HG03066 (cell line): ENCODE measurements around the gene TAS1R1.
"Not testable (repeated sequence)": the region's sequence is repeated elsewhere in the genome, so short reads cannot be mapped to it uniquely, and the experiment has no call there.

Experiments used
- ATAC-seq: cut with Tn5 transposase; IDR thresholded peaks from one replicate; pipeline ENCODE4 v1.9.1; 2021; ENCODE audit warnings: low read depth; ENCODE audit not compliant: unreplicated experiment

Gene TAS1R1

DNA sequence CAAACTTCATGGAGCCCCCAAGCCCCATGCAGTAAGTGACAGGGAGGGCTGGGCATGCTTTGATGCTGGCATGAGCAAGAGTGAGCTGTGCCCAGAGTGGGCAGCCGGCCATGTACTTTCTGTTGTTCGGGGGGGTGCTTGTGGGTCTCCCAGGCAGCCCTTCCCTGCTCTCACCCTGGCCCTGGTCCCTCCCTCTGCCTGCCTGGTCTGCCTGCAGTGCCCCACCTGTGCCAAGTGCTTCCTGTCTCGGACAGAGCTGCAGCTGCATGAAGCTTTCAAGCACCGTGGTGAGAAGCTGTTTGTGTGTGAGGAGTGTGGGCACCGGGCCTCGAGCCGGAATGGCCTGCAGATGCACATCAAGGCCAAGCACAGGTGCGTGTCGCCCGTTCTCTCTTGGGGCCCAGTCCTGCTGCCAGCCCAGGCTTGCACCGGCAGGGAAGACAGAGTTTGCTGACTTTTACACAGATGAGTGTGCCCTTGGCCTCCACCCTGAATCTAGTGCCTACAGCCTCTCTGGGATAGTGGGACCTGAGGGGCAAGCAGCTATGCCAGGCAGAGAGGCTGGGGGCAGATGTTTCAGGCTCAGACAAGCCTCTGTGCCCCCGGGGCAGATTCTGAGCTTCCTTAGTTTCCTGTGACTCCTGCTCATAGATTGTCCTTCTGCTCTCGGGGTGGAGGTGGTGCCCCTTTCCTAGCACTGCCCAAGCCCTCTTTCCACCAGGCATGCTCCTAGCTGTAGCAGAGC, 32.3 kb downstream of the TAS1R1 start:
- ATAC-seq = no peak

DNA sequence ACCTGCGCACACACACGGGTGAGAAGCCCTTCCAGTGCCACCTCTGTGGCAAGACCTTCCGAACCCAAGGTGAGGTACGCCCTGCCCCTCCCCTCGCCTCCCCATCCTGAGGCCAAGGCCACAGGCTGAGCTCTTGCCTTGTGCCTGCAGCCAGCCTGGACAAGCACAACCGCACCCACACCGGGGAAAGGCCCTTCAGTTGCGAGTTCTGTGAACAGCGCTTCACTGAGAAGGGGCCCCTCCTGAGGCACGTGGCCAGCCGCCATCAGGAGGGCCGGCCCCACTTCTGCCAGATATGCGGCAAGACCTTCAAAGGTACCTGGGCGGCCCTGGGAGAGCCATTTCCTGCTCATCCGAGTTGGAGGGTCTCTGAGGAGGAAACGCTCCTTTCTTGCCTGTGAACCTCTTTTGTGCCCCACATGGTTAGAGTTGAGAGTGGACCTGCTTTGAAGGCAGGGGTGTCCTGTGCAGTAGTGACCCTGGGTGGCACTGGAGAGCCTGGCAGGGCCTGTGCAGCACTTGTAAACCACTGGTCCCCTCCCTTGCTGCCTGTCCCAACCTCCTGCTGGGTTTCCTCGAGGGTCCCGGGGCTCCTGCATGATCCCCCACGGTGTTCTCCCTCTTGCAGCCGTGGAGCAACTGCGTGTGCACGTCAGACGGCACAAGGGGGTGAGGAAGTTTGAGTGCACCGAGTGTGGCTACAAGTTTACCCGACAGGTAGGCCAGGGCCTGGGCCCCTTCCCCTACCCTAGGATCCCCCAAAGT, 33.2 kb downstream of the TAS1R1 start:
- ATAC-seq = no peak

GRCh38 chr1:6588893-6589520, 33.9 kb downstream of the TAS1R1 start:
- no peak for ATAC-seq

DNA sequence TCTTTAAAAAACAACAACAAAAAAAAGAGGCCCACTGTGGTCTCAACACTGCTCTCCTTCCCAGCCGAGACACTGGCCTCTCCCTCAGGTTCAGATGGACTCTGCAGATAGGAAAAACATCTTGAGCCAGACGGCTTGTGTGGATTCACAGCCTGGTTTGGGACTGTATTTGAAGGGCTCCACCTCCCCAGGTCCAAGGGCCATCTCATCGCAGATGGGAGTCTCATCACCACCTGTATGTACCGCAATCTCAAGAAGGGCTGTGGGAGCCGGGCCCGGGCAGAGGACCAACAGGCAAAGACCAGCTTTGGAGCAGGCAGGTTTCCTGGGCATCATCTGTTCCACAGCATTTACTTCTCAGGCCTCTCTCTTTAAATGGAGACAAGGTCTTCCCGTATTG, 34.9 kb downstream of the TAS1R1 start:
- no peak for ATAC-seq

DNA sequence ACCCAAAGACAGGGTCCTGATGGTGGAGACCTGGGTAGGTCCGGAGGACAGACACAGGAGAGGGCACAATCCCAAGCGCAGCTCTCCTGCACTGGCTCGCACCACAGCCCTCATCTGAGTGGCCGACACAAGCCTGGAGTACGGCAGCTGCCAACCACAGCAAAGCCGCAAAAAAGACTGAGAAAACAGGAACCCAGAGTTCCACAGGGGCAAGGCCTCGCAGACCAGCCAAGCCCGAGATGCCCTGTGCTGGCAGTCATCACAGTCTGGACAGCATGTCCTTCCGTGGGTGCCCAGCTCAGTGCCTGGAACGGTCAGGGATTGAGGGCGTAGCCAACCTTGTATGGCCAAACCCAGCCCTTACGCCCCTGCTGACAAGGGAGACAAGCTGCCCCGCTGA, 36.1 kb downstream of the TAS1R1 start:
- no peak for ATAC-seq

- no peak for ATAC-seq
Observed at GRCh38 chr1:6591644-6592043, 36.5 kb downstream of the TAS1R1 start.

GRCh38 chr1:6592441-6592840, 37.3 kb downstream of the TAS1R1 start:
- no peak for ATAC-seq

- ATAC-seq = no peak
Observed at GRCh38 chr1:6592865-6593593, 37.9 kb downstream of the TAS1R1 start.

DNA sequence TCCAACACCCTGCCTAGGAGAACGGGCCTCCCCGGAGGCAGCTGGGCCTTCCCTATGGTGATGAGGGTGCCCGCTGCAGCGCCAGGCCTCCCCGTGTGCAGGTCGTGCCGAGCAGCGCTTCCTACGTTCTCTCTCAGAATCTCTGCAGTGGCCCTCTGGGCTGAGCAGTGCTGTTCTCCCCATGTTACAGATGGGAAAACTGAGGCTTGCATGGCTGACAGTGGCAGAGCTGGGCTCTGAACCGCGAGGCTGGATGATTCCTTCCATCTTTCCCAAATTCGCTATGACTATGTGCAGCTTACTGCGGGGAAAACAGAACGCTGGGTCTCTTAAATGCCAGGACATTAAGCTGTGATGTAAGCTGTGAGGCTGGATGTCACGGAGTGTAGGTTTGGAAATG, 38.7 kb downstream of the TAS1R1 start:
- ATAC-seq = no peak

DNA sequence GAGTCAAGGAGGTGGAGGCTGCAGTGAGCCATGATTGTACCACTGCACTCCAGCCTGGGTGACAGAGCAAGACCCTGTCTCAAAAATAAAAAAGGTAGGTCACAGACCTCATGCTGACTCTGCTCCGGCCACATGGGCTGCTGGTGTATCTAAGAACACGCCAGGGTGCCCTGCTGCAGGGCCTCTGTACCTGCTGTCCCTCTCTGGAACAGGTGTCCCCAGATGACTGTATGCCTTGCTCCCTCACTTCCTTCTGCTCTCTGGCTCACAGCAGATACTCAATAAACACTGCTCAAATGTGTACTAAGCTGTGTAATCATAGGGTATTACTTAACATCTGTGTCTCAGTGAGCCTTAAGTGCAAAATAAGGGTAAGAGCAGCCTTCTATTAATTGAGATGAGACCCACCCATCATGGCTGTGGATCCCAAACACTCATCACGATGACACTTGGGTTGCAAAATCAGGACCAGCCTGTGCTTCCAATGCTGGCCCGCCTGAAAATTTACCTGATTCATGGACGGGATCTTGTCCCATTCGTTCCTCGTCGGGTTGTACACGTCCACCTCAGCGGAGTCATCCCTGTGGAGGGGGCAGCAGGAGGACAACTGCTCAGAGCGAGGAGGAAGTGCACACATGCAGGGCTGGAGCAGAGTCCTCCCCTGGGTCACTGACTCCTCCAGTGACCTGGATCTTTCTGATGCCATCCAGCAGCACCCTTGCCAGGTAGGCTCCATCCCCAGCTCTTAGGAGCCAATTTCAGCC, 40.1 kb downstream of the TAS1R1 start:
- no peak for ATAC-seq

GRCh38 chr1:6596351-6596750, 41.2 kb downstream of the TAS1R1 start:
- no peak for ATAC-seq

DNA sequence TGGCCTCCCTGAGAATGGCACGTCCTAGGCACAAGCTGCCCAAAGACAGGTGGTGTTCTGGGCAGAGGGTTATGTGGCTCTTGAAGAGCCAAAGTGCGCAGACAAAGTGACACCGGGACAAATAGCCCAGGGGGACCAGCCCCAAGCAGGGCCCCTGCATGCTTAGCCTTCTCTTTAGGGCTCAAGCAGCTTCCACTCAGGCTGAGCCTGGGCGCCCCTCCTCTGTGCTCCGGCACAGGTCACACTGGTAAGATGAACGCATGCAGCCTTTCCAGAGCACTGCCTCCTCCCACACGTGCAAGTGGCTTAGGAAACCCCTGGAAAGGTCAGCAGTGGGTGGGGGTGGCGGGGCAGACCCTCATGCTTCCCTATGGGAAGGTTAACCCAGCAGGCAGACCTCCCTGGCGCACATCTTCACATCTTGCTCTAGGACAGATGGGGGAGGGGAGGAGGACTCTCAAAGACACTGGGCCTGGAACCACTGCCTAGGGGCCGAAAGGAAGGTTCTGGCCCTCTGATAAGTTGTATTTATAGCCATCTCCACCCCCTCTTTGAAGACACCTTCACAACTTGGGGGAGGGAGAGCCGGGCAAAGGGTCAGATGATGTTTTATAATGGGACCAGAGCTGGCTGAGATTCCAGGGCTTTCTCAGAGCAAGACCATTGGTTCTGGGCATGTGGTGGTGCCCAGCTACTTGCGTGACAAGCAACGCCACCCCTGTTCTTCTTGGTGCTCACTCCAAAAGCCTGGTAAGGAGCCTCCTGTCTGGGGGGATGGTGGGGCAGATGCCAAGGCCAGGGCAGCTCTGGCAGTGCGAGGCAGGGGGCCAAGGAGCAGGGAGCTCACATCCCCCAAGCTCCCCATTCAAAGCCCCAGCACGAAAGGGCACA, 42.0 kb downstream of the TAS1R1 start:
- no peak for ATAC-seq

- no peak for ATAC-seq
Observed at GRCh38 chr1:6597777-6598131, 42.6 kb downstream of the TAS1R1 start.

DNA sequence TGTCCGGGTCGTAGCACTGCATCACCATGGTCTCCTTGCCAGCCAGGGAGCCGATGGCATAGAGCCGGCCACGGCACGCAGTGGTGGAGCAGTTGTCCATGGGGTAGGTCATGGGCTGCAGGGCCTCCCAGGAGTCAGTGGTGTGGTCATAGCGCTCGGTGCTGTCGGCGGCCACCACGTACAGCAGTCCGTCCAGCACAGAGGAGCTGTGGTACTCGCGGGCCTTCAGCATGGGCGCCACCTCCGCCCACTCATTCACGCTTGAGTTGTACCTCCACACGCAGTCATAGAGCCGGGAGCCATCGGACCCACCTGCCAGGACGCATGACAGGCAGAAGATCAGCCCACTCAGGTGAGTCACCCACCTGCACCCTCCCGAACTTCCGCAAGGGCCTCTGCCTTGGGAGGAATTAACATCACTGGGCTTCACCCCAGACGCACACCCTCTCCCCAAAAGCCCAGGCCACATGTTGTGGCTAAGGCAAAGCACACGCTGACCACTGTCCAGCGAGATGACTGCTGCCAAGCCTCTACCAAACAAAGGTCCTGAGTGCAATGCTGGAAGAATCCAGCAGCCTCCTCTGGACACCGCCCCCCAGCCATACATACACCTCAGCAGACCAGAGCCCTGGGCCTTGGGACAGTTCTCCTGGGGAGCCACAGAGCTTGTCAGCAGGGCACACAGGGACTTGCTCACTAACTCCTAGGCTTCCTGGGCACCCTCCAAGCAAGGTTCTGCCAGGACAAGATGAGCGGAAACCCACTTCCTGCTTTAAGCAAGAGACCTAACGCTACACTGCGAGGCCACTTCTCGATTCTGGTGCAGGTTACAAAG, 44.3 kb downstream of the TAS1R1 start:
- no peak for ATAC-seq

DNA sequence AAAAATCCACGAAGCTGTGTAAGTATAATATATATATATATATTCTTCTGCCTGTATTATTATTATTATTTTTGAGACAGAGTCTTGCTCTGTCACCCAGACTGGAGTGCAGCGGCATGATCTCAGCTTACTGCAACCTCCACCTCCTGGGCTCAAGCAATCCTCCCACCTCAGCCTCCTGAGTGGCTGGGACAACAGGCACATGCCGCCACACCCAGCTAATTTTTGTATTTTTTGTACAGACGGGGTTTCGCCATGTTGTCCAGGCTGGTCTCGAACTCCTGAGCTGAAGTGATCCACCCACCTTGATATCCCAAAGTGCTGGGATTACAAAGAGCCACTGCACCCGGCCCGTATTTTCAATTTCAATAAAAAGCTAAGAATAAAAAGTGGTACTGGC, 44.9 kb downstream of the TAS1R1 start:
- not testable (repeated sequence) for ATAC-seq

- ATAC-seq = no peak
Observed at GRCh38 chr1:6600410-6601048, 45.4 kb downstream of the TAS1R1 start.

GRCh38 chr1:6601049-6601922, 46.2 kb downstream of the TAS1R1 start:
- no peak for ATAC-seq
